DND-41 (cell line): Measurements from ENCODE around the gene SSTR3.

Experiments used
- CTCF ChIP-seq: IDR thresholded peaks from 2 replicates; pipeline ENCODE4 v1.5.1; 2012; ENCODE audit warnings: borderline replicate concordance, low read length, moderate library complexity, mild to moderate bottlenecking; ENCODE audit not compliant: poor library complexity, severe bottlenecking; ENCODE audit errors: extremely low read depth
- EZH2 ChIP-seq: IDR thresholded peaks from 3 replicates; pipeline ENCODE4 v1.6.1; 2012; ENCODE audit warnings: borderline replicate concordance, low read depth, mild to moderate bottlenecking, moderate library complexity, low read length, inconsistent platforms; ENCODE audit not compliant: severe bottlenecking

GRCh38 chr22:37213218-37213855 is 1.1 kb upstream of the SSTR3 start:
- TF ChIP-seq CTCF (no peak), EZH2 (no peak)
